ENCODE measurements around the gene PAQR6.

PAQR6 gene

DNA sequence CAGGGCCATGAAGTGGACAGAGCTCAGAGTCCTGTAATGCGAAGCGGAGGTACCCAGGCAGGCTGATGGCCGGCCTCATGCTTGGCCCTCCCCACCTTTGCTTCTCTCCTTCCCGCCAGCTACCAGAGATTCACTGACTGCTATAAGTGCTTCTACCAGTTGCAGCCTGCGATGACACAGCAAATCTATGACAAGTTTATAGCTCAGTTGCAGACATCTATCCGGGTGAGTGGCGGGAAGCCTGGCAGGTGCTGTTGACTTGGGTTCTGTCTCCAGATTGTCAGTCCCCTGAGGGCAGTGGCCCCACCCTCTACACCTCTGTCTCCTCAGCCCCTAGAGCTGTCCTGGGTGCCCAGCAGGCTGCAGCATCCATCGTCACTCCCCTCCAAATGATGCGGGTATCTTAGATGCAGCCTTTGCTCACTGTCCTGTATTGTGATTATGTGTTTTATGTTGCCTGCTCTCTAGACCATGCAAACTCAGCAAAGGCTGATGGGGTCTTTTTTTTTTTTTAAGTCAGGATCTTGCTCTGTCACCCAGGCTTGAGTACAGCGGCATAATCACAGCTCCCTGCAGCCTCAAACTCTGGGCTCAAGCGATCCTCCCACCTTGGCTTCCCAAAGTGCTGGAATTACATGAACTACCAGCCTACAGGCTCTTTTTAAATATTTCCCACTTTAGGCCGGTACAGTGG lies 15.5 kb downstream of the PAQR6 start:
- in situ Hi-C loops (cut with MboI; ENCODE audit: low sequenced_read_pairs) = no loop called here

DNA sequence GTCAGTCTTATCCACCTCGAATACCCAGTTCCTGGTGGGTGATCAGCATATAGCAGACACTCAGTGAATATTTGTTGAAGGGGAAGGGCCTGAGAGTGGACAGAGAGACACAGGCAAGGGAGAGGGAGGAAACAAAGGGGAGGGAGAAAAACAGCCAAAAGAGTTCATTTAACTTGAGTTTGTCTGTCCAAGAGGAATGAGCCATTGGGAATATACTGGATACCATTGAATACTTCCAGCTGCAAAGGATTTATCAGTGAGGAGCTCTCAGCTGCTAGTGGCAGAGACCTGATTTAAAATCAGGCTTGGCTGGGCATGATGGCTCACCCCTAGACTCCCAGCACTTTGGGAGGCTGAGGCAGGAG lies 17.4 kb downstream of the PAQR6 start:
- in situ Hi-C loops (cut with MboI; ENCODE audit: low sequenced_read_pairs) = no loop called here

DNA sequence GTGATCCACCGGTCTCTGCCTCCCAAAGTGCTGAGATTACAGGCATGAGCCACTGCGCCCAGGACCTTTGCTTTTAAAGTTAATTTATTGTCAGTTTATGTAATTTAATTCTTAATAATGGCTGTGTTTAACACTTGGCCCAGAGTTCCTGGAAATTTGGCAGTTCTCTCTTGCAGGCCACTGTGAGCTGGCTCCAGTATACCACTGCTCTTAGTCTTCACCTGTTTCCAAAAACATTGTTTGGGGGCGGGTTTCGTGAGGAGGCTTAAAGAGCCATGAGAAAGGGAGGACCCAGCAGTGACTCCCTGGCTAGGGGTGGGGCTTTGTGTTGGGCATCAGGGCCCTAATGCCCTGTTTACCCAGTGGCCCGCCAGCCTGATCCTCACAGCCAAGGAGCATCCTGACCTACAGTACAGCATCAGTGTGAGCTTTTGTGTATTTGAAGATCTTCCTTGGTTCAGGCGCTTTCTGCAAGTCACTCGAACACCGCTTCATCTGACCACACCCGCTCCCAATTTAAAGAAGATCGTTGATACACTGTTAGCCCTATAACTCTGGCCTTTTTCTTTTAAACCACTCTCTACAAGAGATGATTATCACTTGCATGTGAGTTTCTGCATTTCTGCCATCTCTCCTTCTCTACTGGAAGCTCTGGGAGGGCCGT lies 17.9 kb downstream of the PAQR6 start:
- in situ Hi-C loops (cut with MboI; ENCODE audit: low sequenced_read_pairs) = no loop called here

GRCh38 chr1:156228501-156228900 lies 19.4 kb downstream of the PAQR6 start:
- in situ Hi-C loops (cut with MboI; ENCODE audit: low sequenced_read_pairs) = no loop called here

DNA sequence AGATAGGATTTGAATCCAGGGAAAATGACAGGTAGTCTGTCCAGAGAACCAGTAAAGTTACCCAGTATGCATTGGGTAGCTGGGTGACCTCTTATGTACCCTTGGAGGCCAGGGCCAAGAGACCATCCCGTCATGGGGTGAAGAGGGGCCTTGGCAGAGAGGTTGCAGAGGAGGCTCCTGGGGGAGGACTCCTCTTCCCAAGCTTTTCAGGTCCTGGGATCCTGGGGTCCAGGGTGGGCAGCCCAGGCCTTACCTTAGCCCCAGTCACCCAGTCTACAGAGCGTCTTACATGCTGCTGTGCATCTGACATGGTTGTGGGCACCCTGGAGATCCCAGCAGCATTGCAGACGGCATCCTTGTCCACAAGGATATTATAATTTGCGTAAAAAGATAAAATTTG lies 21.1 kb downstream of the PAQR6 start:
- in situ Hi-C loops (cut with MboI; ENCODE audit: low sequenced_read_pairs) = no loop called here

DNA sequence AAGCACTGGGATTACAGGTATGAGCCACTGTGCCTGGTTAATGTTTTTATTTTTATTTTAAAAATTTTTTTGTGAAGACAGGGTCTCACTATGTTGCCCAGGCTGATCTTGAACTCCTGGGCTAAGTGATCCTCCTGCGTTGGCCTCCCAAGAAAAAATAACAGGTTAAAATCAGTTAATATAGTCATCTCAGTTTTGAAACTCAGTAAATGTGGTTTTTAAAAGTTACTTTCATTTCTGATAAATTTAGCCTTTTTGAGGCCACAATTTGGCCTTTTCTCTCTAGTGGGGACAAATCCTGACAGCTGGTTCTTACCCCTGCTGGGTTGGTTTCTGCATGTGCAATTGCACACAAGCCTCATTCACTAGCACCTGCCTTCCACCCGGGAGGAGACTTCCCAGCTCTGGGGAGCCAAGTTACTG lies 21.7 kb downstream of the PAQR6 start:
- in situ Hi-C loops (cut with MboI; ENCODE audit: low sequenced_read_pairs) = no loop called here

DNA sequence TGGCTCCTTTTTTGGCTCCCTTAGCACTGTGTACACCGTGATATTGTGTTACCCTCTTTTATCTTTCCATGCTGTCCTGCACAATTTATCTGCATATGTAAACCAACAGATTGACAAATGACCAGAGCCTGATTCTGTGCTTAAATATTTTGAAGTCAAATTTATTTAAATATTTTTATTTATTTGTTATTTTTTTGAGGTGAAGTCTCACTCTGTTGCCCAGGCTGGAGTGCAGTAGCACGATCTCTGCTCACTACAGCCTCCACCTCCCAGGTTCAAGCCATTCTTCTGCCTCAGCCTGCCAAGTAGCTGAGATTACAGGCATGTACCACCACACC lies 22.2 kb downstream of the PAQR6 start:
- in situ Hi-C loops (cut with MboI; ENCODE audit: low sequenced_read_pairs) = no loop called here

- in situ Hi-C loops (cut with MboI; ENCODE audit: low sequenced_read_pairs) = no loop called here
Observed at GRCh38 chr1:156221986-156222692, 25.7 kb downstream of the PAQR6 start.

- in situ Hi-C loops (cut with MboI; ENCODE audit: low sequenced_read_pairs) = no loop called here
Observed at GRCh38 chr1:156220226-156220625, 27.6 kb downstream of the PAQR6 start.

- in situ Hi-C loops (cut with MboI; ENCODE audit: low sequenced_read_pairs) = loop anchor here (10.0 kb wide), 1 partner anchor 63 kb away; the partner anchor contains the start of gene SEMA4A
Observed at GRCh38 chr1:156217871-156218270, 30.0 kb downstream of the PAQR6 start.

DNA sequence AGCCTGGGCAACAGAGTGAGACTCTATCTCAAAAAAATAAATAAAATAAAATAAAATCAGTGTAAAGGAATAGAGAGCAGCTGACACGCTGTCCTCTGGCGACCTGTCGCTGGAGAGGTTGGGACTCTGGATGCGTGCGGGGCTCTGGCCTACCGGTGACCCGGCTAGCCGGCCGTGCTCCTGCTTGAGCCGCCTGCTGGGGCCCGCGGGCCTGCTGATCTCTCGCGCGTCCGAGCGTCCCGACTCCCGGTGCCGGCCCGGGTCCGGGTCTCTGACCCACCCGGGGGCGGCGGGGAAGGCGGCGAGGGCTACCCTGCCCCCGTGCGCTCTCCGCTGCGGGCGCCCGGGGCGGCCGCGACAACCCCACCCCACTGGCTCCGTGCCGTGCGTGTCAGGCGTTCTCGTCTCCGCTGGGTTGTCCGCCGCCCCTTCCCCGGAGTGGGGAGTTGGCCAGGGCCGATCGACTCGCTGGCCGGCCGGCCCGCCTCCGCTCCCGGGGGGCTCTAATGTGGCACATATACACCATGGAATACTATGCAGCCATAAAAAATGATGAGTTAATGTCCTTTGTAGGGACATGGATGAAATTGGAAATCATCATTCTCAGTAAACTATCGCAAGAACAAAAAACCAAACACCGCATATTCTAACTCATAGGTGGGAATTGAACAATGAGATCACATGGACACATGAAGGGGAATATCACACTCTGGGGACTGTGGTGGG lies 31.3 kb downstream of the PAQR6 start:
- in situ Hi-C loops (cut with MboI; ENCODE audit: low sequenced_read_pairs) = loop anchor here (10.0 kb wide), 1 partner anchor 62 kb away; the partner anchor contains the start of gene SEMA4A

DNA sequence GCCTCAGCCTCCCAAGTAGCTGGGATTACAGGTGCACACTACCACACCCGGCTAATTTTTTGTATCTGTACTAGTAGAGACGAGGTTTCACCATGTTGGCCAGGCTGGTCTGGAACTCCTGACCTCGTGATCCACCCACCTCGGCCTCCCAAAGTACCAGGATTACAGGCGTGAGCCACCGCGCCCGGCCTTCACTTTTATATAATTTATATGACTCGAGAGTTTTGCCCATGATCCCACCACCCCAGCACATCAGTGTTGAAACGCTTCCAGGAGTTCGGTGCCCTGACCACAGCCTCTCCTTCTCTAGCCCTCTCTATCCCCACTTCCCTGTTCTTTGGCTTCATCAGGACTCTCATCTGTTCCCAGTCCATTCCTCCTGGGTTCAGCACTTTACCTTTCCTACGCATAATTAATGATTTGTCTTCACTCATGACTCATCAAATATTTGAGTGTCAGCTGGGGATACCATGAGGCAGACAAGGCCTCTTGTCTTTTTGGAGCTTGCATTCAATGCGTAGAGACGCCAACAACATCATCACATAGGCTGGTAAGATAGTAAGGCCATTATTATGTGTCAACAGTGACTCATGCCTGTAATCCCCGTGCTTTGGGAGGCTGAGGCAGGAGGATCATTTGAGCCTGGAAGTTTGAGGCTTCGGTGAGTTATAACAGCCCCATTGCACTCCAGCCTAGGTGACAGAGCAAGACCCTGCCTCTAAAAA lies 33.7 kb downstream of the PAQR6 start:
- in situ Hi-C loops (cut with MboI; ENCODE audit: low sequenced_read_pairs) = loop anchor here (10.0 kb wide), 1 partner anchor 59 kb away; the partner anchor contains the start of gene SEMA4A

GRCh38 chr1:156213644-156213966 lies 34.3 kb downstream of the PAQR6 start:
- in situ Hi-C loops (cut with MboI; ENCODE audit: low sequenced_read_pairs) = loop anchor here (10.0 kb wide), 1 partner anchor 59 kb away; the partner anchor contains the start of gene SEMA4A

DNA sequence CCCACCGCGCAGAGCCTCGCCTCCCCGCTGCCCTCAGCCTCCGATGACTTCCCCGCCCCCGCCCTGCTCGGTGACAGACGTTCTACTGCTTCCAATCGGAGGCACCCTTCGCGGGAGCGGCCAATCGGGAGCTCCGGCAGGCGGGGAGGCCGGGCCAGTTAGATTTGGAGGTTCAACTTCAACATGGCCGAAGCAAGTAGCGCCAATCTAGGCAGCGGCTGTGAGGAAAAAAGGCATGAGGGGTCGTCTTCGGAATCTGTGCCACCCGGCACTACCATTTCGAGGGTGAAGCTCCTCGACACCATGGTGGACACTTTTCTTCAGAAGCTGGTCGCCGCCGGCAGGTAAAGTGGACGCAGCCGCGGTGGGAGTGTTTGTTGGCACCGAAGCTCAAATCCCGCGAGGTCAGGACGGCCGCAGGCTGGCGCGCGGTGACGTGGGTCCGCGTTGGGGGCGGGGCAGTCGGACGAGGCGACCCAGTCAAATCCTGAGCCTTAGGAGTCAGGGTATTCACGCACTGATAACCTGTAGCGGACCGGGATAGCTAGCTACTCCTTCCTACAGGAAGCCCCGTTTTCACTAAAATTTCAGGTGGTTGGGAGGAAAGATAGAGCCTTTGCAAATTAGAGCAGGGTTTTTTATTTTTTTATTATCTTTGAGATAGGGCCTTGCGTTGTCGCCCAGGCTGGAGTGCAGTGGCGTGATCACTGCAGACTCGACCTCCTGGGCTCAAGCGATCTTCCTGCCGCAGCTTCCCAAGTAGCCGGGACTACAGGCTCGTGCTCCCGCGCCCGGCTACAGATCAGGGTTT lies 34.8 kb downstream of the PAQR6 start, which contains the start of gene PMF1:
Gene PMF1, plus strand, starts transcription at position 175 of the 811 bp plus-strand sequence. Its CDS starts 9 bp downstream, at position 184.
- in situ Hi-C loops (cut with MboI; ENCODE audit: low sequenced_read_pairs) = loop anchor here (10.0 kb wide), 1 partner anchor 58 kb away; the partner anchor contains the start of gene SEMA4A

DNA sequence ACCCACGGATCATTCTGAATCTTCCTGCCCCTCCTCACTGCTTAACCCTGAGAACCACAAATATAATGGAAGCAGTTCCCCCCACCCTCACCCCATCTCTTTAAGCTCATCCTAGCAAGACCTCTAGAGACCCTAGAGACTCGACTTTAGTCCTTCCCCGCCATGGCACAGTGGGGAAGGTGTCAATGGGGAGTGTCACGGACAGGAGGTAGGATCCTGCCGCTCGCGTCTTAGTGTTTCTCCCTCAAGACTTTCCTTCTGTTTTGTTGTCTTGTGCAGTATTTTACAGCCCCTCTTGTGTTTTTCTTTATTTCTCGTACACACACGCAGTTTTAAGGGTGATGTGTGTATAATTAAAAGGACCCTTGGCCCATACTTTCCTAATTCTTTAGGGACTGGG lies 35.7 kb downstream of the PAQR6 start:
- in situ Hi-C loops (cut with MboI; ENCODE audit: low sequenced_read_pairs) = loop anchor here (10.0 kb wide), 1 partner anchor 57 kb away; the partner anchor contains the start of gene SEMA4A

GRCh38 chr1:156211243-156211642 lies 36.6 kb downstream of the PAQR6 start:
- in situ Hi-C loops (cut with MboI; ENCODE audit: low sequenced_read_pairs) = loop anchor here (10.0 kb wide), 1 partner anchor 56 kb away; the partner anchor contains the start of gene SEMA4A

- in situ Hi-C loops (cut with MboI; ENCODE audit: low sequenced_read_pairs) = no loop called here
Observed at GRCh38 chr1:156204686-156205085, 43.2 kb downstream of the PAQR6 start.

DNA sequence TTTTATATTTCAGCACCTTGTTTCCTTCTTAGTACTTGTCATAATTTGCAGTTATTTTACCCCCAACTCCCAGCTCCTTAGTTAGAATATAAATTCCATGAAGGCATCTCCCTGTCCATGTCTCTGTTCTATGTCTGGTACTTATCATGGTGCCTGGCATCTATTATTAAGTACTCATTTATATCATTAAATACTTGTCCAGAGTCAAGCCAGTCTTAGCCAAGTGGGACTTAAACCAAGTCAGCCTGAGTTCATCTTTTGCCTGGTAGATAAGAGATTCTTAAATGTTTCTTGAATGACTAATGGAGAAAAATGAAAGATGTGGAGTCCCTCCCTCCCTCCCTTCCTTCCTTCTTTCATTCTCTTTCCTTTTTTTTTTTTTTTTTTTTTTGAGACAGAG lies 44.5 kb downstream of the PAQR6 start:
- in situ Hi-C loops (cut with MboI; ENCODE audit: low sequenced_read_pairs) = no loop called here

DNA sequence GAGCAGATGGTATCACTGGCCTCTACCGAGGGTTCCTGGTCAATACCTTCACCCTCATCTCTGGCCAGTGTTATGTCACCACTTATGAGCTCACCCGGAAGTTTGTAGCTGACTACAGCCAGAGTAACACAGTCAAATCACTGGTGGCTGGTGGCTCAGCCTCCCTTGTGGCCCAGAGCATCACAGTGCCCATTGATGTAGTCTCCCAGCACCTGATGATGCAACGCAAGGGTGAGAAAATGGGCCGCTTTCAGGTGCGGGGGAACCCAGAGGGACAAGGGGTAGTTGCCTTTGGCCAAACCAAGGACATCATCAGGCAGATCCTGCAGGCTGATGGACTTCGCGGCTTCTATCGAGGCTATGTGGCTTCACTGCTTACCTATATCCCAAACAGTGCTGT lies 47.8 kb downstream of the PAQR6 start:
- in situ Hi-C loops (cut with MboI; ENCODE audit: low sequenced_read_pairs) = no loop called here

Data from HL-60/S4 treated with retinoic acid at 250 ng/mL for 4 days and 3 days (cell line).